Uterine smooth muscle cell (primary cell): ENCODE data around the gene PLEKHD1. TPM values are rescaled to one million over a fixed set of nuclear protein-coding genes. Genes with fewer than 3 reads are reported as not detected.

Source experiments
- total RNA-seq: library from RNA; depleted of rRNA; stranded (reverse); fragments of >200 nt; gene quantifications from 2 replicates; pipeline ENCODE4 v1.2.3, GENCODE V29; 2014

PLEKHD1 gene
- total RNA-seq = under 0.01 TPM in 2 replicates

GRCh38 chr14:69484444-69485314, at the start of gene PLEKHD1:
Gene PLEKHD1 (plus strand): TSS chr14:69484728. CDS start chr14:69484966, 238 bp downstream.

GRCh38 chr14:69574263-69574953, 89.9 kb downstream of the PLEKHD1 start, which contains the start of gene CCDC177:
Gene CCDC177 (minus strand): TSS chr14:69574871. CDS start chr14:69573622, 1,249 bp downstream.

Other genes starting within 250 kb of the PLEKHD1 start
- gene GALNT16, start 224.6 kb upstream of the PLEKHD1 start, total RNA-seq = 0.22 and 1.1 TPM in 2 replicates
- gene ERH, start 86.4 kb upstream of the PLEKHD1 start, total RNA-seq = 150 and 180 TPM in 2 replicates
- gene SLC39A9, start 86.0 kb upstream of the PLEKHD1 start, total RNA-seq = 109 and 117 TPM in 2 replicates
- gene CCDC177, start 90.1 kb downstream of the PLEKHD1 start, total RNA-seq = under 0.01 TPM in 1 of 2 replicates, not detected in the other
- gene SUSD6, start 126.9 kb downstream of the PLEKHD1 start, total RNA-seq = 3.1 and 5.6 TPM in 2 replicates